MM.1S (cell line): ENCODE data around the gene SCLY.

Source experiments
- EZH2 ChIP-seq: fragments of 300-600 bp; sonication (generic); optimal IDR thresholded peaks from 2 replicates; pipeline ENCODE3; 2017; ENCODE audit warnings: low read depth, mild to moderate bottlenecking, antibody characterized with exemption, low read length, mixed read lengths
- TF ChIP-seq, protein P1 (sequence below): fragments of 300-600 bp; sonication (generic); IDR thresholded peaks from 2 replicates; pipeline ENCODE4 v1.5.1; 2016; ENCODE audit warnings: antibody characterized with exemption, low read length, mixed read lengths

DNA sequence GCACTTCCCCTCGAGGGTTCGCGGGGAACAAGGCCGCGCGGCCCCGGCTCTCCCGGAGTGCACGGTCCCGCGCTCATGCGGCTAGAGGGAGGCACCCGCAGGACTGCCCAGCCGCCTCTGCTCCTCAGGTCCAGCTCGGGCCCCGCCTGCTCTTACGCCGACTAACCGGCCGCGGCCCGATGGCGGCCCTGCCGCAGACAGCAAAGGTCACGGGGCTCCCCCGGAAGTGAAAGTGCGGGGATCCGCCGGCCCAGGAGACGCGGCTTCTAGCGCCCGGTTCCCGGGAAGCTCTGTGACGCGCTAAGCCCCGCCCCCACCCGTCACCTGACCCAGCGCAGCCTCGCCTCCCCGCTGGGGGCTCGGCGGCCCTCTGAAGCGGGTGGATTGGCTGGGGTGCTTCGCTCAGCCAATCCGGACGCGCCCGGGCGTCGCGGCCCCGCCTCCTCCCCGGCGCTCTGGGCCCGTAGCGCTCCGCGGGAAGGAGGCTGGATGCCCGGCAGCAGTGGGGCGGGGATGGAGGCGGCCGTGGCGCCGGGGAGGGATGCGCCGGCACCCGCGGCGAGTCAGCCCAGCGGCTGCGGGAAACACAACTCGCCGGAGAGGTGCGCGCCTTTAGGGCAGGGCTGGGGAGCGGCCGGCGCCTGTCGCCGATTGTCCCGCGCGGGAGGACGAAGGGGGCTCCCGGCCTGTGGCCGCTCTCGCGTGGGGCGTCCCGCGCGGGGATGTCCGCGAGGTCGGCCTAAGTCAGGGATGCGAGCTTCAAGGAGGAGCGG is at the start of gene SCLY:
- TF ChIP-seq, protein P1, sequence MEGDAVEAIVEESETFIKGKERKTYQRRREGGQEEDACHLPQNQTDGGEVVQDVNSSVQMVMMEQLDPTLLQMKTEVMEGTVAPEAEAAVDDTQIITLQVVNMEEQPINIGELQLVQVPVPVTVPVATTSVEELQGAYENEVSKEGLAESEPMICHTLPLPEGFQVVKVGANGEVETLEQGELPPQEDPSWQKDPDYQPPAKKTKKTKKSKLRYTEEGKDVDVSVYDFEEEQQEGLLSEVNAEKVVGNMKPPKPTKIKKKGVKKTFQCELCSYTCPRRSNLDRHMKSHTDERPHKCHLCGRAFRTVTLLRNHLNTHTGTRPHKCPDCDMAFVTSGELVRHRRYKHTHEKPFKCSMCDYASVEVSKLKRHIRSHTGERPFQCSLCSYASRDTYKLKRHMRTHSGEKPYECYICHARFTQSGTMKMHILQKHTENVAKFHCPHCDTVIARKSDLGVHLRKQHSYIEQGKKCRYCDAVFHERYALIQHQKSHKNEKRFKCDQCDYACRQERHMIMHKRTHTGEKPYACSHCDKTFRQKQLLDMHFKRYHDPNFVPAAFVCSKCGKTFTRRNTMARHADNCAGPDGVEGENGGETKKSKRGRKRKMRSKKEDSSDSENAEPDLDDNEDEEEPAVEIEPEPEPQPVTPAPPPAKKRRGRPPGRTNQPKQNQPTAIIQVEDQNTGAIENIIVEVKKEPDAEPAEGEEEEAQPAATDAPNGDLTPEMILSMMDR = no peak
- no peak for TF ChIP-seq EZH2
